HG03280 (cell line): ENCODE measurements around the gene PSME2.

Experiments used
- ATAC-seq: cut with Tn5 transposase; IDR thresholded peaks from one replicate; pipeline ENCODE4 v1.9.1; 2021; ENCODE audit warnings: mild to moderate bottlenecking, moderate library complexity; ENCODE audit not compliant: unreplicated experiment

PSME2 gene

GRCh38 chr14:24095271-24096068, 50.9 kb downstream of the PSME2 start:
- peak; percentile 53 for ATAC-seq

- no peak for ATAC-seq
Measured at GRCh38 chr14:24094841-24095270, 51.6 kb downstream of the PSME2 start.

GRCh38 chr14:24093901-24094840, 52.2 kb downstream of the PSME2 start, which contains the start of gene PCK2:
TSS of gene PCK2 (plus strand) at chr14:24094311. CDS start at chr14:24094406, 95 bp downstream.
- peak; percentile 55 for ATAC-seq
